HG03064 (cell line): ENCODE measurements around the gene SCAMP2.

Experiments used
- ATAC-seq: cut with Tn5 transposase; IDR thresholded peaks from one replicate; pipeline ENCODE4 v1.9.1; 2021; ENCODE audit warnings: low read depth; ENCODE audit not compliant: unreplicated experiment

The SCAMP2 gene

DNA sequence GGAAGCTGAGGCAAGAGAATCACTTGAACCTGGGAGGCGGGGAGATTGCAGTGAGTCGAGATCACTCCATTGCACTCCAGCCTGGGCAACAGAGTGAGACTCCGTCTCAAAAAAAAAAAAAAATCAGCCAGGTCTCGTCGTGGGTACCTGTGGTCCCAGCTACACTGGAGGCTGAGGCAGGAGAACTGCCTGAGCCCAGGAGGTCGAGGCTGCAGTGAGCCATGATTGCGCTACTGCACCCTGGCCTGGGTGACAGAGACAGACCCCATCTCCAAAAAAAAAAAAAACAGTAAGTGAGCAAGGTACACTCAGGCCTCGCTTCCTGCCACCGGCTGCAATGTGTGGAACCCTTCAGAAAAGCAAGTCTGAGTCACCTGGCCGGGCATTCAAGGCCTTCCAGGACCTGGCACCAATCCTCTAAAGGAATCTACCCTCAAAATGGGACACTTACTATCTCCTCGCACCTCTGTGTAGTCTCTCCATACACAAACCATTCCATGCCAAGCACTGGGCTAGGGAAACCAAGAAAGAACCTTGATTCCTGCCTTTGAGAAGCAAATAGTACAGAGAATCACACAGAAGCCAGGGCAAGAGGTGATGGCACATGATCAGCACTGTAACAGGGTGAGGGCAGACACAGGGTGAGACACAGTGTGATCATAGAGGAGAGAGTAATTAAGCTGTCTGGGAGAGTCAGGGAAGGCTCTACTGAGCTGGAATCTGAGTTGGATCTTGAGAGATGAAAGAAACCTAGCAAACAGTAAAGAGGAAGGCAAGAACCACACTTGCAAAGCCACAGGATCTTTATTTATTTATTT lies 9.7 kb downstream of the SCAMP2 start:
- ATAC-seq = no peak

DNA sequence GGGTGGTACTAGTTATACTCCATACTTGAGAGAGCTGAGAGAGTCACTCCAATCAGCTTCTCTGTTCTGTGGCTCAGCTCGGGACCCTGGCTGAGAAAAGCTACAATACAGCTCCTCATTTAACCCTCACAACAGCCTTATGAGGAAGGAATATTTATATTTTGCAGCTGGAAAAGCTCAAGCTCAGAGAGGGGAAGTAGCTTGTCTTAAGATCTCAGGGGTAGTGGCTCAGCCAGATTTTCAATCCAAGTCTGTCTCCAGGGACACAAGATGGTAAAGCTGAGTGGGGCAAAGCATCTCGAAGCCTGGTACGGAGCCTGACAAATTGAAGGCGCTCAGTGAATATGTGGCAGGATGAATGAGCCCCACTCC lies 14.8 kb downstream of the SCAMP2 start:
- ATAC-seq = no peak

DNA sequence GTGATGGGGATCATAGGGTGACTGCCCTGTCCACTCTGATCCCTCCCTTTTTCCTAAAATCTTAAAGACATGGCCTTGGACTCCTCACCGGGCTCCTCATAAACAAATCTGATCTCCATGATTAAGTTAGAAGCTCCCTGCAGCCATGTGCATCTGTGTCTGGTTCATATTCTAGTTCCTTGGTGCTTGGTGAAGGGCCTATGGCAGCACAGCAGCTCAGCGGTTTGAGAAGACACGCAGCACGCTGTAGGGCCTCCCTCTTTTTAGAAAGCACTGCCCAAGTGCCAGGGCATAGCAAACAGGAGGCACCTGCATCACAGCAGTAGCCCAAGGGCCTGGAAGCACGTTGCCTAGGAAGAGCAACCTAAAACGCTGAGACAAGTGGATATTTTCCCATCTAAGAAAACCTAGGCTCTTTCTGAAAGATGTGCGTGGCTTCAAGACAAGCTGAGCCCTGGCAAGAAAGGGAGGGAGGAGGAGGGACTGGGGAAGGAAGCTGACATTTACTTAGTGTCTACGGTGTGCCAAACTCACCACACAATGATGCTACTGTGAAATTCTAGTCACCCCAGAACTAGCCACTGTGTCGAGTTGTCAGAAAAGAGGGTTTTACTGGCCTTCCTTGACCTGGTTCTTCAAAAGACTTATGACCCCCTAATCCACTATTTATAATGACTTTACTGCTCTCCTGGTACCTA lies 15.3 kb downstream of the SCAMP2 start:
- no peak for ATAC-seq

DNA sequence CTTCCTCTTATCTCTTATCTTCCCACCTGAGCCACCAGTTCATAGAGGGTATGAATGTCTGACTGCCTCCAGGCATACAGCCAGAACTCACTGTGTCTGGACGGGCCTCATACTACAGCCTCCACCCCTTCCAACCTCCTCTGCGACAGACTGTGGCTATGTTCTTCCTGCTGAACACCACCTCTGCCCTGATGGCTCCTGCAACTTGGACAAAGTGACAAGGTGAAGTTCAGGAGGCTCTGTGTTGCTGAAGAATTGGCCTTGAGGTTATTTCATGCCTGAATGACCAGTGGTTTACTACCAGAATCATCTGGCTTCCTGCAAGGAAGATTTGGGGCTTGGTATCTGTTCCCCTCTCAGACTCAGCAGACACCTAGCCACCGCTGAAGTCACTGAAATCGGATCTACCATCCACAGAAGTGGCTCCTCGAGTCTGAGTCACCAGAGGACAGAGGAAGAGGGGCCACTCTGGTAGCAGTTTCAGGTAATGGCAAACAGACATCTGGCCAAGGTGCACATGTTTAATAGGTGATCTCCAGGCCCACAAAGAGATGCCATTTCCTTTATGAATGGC lies 16.0 kb downstream of the SCAMP2 start:
- ATAC-seq = peak; percentile 79

DNA sequence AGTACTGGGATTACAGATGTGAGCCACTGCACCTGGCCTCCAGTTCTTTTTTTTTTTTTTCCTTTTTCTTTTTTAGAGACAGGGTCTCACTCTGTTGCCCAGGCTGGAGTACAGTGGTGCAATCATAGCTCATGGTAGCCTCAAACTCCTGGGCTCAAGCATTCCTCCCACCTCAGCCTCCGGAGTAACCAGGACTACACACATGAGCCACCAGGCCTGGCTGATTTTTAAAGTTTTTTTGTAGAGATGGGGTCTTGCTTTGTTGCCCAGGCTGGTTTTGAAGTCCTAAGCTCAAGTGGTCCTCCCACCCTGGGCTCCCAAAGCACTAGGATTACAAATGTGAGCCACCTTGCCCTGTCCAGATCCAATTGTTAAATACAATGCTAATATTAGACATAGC lies 16.6 kb downstream of the SCAMP2 start:
- ATAC-seq = no peak

DNA sequence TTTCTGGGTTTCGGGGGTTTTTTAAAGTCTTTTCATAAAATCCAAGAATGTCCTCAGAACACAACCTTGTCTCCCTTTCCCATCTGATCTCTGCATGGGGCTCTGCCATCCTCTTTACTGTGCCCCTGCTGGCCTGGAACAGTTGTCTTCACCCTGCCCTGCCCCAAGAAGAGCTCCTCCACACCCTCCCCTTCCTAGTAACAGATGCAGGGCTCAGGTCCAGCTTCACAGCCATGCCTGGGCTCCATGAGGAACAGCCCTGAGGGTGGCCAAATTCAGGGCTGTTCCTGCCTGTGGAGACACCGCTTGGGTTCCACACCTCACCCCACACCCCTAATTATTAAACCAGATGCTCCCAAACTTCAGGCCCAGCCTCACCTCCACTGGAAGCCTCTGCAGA lies 17.3 kb downstream of the SCAMP2 start:
- no peak for ATAC-seq

DNA sequence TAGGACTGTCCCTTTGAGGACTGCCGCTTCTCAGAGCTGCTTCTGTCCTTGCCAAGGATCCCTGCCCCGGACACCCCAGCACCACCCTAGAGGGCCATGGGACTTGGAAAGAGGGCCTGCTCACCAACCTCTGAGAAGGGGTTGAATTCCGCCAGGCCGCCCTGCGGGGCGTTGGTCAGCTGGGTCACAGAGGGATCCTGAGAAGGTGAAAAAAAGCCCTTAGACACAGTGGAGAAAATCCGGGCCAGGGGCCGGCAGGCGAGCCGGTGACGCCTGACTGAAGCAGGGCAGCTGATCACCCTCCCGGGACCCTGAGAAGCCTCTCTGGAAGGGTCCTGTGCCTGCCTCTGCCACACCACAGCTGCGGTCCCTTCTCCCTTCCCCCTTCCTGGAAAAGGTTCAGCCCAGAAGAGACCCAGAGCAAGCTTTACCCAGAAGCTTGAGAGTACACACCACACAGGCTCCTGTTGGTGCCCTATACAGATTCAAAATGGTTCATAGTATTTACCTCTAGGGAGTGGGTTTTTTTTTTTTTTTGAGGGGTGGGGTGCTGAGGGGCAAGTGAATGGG lies 18.6 kb downstream of the SCAMP2 start:
- ATAC-seq = no peak

DNA sequence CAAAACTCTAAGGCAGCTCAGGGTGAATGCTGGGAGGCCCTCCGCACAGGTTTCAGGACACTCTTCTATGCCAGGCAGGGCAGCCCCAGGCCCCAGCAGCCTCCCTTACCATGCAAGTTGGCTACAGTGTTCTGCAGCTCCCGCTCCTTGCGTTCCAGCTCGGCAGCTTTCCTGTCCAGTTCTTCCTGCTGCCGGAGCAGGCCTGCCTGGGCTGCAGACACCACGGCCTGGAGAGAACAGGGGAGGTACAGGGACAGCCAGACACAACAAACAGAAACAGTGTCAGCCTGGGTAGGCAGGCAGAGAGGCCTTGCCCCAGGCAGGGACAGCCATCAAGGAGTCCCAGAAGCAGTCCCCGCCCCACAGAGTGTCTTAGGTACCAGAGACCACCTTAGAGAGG lies 21.2 kb downstream of the SCAMP2 start:
- ATAC-seq = no peak

DNA sequence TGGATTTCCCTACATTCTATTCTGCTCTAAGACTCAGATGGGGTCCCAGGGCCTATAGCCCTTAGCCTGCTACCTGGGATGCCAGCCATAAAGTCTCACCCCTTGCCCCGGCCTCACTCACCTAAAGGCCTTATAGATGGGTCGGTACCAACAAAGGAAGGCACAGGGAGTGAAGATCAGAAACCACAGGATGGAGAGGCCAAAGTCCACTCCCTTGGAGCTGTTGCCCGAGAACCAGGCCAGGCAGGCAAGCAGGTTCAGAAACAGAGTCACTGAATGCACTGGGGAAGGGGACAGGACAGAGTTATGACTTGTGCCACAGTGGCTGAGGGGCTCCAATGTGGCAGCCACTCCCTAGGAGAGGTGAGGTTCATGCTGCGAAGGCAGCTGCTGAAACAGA lies 22.8 kb downstream of the SCAMP2 start:
- no peak for ATAC-seq

DNA sequence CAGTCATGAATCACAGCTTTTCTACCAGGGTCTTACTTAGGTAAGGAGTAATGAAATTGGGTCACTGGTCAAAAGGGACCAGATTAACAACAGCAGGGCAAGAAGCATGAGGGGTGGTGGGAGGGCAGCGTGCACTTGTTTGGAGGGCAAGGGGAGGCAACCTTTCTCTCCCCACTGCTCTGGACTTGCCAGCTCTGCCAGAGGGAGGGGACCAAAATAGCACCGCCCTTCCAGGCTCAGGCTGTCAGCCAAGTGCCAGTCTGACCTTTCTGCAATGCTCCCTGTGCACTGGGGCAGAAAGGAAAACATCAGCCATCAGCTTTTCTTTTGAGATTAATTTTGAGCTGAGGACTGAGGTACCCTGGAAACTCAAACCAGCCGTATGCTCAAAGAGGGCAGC lies 25.7 kb downstream of the SCAMP2 start:
- no peak for ATAC-seq

DNA sequence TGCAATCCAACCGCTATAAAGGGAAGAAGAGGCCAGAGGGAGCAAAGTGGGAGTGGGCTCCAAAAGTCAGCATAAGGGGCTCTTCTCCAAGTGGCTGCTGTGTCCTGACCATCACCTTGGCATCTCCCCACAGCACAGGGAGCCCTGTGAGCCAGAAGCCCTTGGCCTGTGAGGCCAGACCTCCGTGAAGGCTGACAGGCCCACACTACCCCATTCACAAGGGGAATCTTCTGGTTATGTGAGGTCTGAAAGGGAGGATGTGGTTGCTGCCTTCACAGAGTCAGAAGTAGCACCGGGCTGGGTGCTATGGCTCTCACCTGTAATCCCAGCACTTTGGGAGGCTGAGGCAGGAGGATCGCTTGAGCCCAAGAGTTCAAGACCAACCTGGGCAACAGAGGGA lies 27.6 kb downstream of the SCAMP2 start:
- no peak for ATAC-seq

DNA sequence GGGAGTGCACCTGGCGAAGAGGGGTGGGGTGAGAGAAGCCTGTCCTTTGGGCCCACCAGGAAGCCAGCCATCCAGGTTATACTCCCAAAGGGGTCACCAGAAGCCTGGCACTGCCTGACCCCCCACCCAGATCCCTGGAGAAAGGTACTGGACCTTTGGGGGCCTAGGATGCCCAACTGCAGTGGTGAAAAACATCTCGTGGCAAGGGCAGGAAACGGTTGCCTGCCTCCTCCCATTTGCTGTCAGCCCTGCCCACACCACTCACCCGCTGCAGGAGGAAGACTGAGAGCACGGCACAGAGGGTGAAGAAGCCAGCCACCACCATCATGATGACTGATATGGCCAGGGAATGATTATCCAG lies 28.0 kb downstream of the SCAMP2 start:
- ATAC-seq = no peak

DNA sequence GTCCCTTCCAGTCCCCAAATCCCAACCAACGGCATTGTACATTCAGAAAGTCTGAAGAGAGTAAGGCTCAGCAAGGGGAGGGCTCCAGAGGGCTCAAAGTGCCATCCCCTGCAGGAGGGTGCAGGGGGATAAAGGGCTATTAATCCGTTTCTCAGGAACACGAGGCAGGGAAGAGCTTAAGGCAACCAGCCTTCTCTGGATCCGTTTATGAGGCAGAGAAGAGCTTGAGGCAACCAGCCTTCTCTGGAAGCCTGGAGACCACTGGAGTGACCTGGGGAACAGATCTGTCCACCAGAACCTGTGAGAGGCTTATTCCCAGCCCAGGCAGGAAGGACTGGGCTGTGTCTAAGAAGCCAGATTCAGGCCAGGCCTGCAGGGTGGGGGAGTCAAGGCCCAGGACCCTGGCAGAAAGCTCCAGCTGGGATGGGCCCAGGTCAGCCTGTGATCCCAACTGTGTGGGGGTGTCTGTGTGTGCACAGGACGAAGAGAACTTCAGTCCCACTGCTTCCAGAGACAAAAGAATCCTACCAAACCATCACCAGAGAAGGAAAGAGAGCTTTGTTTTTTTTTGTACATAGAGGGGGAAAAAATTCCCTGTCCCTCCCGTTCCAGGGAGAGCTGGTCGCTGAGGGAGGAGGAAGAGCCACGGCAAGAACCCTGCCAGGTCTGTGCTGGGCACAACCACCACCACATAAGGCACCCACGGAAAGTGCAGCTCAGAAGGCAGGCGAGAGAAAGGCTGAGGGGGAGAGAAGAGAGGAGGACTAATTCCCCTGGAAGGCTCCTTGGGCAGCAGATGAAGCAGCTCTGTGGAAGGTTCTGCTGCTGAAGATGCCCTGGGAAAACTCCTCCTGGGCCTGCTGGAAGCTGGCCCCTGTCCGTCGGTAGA lies 28.6 kb downstream of the SCAMP2 start:
- ATAC-seq = no peak

DNA sequence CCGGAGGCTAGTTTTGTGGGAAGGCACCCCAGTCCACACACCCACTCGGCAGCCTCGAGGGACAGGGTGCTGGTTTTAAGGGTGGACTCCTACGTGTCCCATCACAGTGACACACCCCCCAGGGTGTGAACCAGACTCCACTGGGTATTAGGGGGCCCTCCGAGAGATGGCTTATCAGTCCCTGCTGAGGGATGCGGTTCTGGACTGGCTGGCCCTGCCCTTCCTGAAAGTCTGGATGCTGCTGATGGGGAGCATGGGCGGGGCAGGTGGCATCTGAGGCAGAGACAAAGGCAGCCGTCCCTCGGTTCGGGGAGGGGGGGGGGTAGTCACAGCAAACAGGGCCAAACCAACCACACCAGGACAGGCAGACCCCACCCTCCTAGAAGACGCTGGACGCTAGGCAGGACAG lies 29.3 kb downstream of the SCAMP2 start:
- ATAC-seq = no peak

DNA sequence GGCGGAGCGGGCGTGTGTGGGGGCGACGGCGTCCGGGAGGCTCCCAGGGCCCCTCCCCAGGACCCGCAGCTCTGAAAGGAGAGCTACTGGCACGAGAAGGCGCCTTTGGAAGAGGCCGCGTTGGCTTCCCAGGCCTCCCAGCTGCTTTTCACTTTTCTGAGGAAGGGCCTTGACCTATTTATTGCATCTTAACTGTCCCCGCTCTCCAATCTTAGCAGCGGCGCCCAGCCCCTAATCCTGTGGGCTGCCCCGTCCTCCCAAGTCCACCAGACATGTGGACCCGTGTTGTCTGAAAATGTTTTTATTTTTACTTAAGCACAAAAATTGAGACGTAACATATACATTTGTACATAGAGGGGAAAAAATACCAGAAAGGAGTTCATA lies 29.7 kb downstream of the SCAMP2 start:
- ATAC-seq = no peak

DNA sequence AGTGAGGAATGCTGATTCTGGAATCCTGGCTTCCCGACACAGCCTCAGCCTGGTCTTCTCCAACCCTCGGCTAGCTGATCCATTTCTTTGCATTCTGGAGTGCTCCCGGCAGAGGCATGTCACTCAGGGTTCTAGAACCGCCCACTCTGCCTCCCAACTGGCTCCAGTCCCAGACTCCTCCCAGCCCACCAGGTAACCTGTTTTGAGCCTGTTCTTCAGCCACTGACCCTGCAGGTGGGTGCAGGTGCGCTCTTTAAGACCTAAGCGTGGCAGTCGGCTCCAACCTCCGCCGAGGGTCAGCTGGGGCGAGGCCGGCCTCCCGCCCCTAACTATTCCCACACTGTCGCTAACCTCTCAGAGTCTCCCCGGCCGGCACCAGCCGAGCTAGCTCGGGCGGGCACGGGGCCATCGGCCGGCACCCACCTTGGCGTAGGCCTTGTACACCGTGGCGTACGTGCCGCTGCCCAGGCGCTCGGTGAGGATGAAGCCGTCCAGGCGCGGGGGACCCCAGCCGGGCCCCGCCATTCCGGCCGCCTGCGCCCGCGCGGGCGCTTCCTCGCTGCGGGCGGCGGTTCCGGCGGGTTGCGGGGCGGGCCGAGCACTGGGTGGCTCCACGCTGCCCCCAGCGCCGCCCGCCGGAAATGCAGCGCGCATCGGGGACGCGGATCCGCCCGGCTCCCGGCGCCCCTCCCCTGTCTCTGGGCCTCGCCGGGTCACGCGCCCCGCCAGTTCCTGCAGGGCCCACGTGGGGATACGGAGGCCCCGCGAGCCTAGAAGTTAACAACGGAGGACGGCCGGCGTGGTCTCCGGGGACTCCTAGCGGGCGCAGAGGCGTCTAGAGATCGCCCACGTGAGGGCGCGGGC lies 30.4 kb downstream of the SCAMP2 start, which contains the start of gene ULK3:
Gene ULK3 (minus strand): TSS at position 576 of the 864 bp plus-strand sequence. CDS start 51 bp downstream, at position 525.
- ATAC-seq = peak; percentile 83

DNA sequence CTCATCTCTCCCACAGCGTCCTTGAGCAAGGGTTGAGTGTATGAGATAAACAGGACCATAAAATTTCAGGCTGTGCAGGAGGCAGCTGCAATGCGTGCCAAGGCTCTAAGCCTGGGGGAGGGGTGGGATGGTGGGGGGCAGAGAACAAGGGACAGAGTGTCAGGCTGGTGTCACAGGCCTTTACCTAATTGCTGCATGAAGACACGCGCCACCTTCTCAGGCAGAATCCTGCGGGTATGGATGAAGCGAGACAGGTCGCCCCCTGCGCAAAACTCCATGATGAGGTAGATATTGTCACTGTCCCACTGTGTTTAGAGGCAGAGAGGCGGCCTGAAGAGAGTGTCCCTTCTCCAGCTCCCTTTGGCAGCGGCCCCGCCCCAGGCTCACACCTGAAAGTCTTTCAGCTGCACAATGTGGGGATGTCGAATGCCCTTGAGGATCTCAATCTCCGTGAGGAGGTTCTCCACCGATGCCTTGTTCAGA lies 31.2 kb downstream of the SCAMP2 start:
- ATAC-seq = no peak

DNA sequence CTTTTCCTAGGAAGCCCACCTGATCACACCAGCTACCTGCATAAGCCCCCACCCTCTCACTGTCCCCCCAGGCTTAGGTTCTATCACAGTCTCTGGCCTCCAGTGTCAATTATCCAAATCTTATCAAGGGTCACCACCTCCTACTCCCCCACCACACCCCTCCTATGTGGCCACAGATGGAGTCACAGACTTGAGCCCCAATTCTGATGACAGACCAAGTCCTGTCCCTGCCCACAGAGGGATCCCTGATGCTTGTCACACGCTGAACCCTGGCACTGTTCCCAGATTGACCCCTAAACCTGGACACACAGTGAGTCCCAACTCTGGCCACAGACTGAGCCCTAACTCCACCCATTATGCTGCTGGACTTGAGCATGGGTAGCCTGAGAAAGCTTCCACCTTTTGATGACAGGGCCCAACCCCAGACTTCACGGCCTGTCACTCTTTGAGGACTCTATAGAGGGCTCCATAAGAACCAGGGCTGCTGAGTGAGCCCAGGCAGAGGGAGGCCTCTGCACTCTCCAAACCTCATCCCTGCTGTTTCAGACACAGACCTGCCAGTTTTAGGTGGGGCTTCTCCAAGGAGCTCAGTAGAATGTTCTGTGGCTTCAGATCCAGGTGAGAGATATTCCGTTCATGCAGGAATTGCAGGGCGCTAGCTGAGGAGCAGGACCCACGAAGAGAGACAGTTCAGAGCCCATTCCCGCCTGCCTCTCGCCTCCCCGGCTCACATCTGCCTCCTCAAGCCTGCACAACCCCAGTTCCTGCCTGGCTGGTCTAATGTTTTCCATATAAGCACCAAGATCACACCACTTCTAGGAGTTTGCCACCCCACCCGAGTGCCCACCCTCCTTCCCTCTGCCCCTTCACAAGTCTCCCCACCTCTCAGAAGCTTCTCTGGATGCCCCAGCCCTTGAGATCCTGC lies 32.1 kb downstream of the SCAMP2 start:
- no peak for ATAC-seq
